Islet of Langerhans (tissue), 1 donor: ENCODE measurements around the gene HABP2.

ENCODE experiments used
- FAIRE-seq: peaks from one replicate; lab custom pipeline; 2011; peaks lifted over from hg19 to GRCh38; lab: Jason Lieb, UNC

Gene HABP2

GRCh38 chr10:113527211-113527906, 25.5 kb upstream of the HABP2 start:
- FAIRE-seq: no peak

- no peak for FAIRE-seq
Observed at GRCh38 chr10:113528876-113529275, 24.0 kb upstream of the HABP2 start.

GRCh38 chr10:113529575-113529974, 23.3 kb upstream of the HABP2 start:
- FAIRE-seq: no peak

GRCh38 chr10:113530476-113530875, 22.4 kb upstream of the HABP2 start:
- FAIRE-seq: no peak

GRCh38 chr10:113532724-113533123, 20.1 kb upstream of the HABP2 start:
- no peak for FAIRE-seq

- no peak for FAIRE-seq
Observed at GRCh38 chr10:113533801-113534200, 19.1 kb upstream of the HABP2 start.

- no peak for FAIRE-seq
Observed at GRCh38 chr10:113534423-113534822, 18.4 kb upstream of the HABP2 start.

- no peak for FAIRE-seq
Observed at GRCh38 chr10:113537672-113538071, 15.2 kb upstream of the HABP2 start.

- FAIRE-seq: no peak
Observed at GRCh38 chr10:113538151-113538550, 14.7 kb upstream of the HABP2 start.

- no peak for FAIRE-seq
Observed at GRCh38 chr10:113539789-113540188, 13.1 kb upstream of the HABP2 start.

- FAIRE-seq: peak; percentile 24
Observed at GRCh38 chr10:113540845-113541548, 11.9 kb upstream of the HABP2 start.

- FAIRE-seq: no peak
Observed at GRCh38 chr10:113541549-113541927, 11.3 kb upstream of the HABP2 start.

- FAIRE-seq: no peak
Observed at GRCh38 chr10:113543107-113543955, 9.5 kb upstream of the HABP2 start.

- no peak for FAIRE-seq
Observed at GRCh38 chr10:113544392-113544791, 8.5 kb upstream of the HABP2 start.

GRCh38 chr10:113547426-113547825, 5.4 kb upstream of the HABP2 start:
- FAIRE-seq: no peak

- no peak for FAIRE-seq
Observed at GRCh38 chr10:113549856-113550255, 3.0 kb upstream of the HABP2 start.

- FAIRE-seq: peak; percentile 79
Observed at GRCh38 chr10:113550365-113550764, 2.5 kb upstream of the HABP2 start.

GRCh38 chr10:113552014-113552413, 839 bp upstream of the HABP2 start:
- FAIRE-seq: no peak

- no peak for FAIRE-seq
Observed at GRCh38 chr10:113553149-113553548, 296 bp downstream of the HABP2 start.

- FAIRE-seq: no peak
Observed at GRCh38 chr10:113554214-113554613, 1.4 kb downstream of the HABP2 start.

- no peak for FAIRE-seq
Observed at GRCh38 chr10:113555245-113555644, 2.4 kb downstream of the HABP2 start.

- FAIRE-seq: no peak
Observed at GRCh38 chr10:113555751-113556150, 2.9 kb downstream of the HABP2 start.

- no peak for FAIRE-seq
Observed at GRCh38 chr10:113557424-113557862, 4.6 kb downstream of the HABP2 start.
